ENCODE data around the gene GPRIN3. TPM values are rescaled to one million over a fixed set of nuclear protein-coding genes. Genes with fewer than 3 reads are reported as not detected.

The GPRIN3 gene
- total RNA-seq, 4 donors from 2014 or later, result 2.4 to 4.3 (median 2.7) TPM

DNA sequence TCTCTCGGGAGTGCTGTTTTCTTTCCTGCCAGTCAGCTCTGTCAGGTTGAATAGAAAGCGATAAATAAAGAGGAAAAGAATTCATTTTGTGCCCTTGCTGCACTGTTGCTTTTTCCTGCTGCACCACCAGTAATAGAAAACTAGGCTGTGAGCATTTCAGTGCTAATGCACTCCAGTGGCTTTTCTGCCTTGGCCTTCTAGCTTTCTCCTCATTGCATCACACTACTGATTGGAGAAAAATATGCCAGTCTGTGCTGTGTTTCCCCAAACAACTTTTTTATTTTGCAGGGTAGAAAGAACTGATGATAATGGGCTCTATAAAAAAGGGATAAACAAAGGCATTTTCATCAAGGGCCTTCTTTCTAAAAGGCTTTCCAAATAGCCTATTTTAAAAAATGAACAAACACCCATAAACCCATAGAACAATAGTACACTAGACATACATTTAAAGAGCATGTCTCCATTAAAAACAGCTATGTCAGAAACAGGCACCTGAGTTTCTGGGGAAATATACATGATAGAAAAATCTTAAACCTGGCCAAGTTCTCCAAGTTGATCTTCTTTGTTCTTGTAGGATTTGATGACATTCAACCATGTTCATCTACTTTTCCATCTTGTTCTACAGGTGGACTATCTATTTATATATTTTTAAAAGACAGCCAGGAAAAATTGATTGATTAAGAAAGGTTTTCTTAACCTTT, 86.3 kb downstream of the GPRIN3 start:
- TF ChIP-seq EP300 (IDR thresholded peaks at IDR 0.05) (no peak), POLR2A (IDR thresholded peaks at IDR 0.05) (no peak), POLR2AphosphoS5 (IDR thresholded peaks at IDR 0.05) (no peak)
- TF ChIP-seq, protein P1, sequence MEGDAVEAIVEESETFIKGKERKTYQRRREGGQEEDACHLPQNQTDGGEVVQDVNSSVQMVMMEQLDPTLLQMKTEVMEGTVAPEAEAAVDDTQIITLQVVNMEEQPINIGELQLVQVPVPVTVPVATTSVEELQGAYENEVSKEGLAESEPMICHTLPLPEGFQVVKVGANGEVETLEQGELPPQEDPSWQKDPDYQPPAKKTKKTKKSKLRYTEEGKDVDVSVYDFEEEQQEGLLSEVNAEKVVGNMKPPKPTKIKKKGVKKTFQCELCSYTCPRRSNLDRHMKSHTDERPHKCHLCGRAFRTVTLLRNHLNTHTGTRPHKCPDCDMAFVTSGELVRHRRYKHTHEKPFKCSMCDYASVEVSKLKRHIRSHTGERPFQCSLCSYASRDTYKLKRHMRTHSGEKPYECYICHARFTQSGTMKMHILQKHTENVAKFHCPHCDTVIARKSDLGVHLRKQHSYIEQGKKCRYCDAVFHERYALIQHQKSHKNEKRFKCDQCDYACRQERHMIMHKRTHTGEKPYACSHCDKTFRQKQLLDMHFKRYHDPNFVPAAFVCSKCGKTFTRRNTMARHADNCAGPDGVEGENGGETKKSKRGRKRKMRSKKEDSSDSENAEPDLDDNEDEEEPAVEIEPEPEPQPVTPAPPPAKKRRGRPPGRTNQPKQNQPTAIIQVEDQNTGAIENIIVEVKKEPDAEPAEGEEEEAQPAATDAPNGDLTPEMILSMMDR (IDR thresholded peaks at IDR 0.05), result no peak
- no peaks in the 10 kb centered on the region for H3K36me3 ChIP-seq
- H3K4me3 ChIP-seq, result no peak overlapping the region
- 71 to 85% methylated on average over 2 of the region's 2 CpGs for WGBS, 2 donors (ENCODE audit: low coverage in 1 of 2)
- H3K4me1 ChIP-seq, result no peaks in the 10 kb centered on the region
- no peaks in the 10 kb centered on the region for H3K9me3 ChIP-seq
- no peak for ATAC-seq
- H3K27me3 ChIP-seq, result no peaks in the 10 kb centered on the region
- no peak overlapping the region for H3K27ac ChIP-seq

DNA sequence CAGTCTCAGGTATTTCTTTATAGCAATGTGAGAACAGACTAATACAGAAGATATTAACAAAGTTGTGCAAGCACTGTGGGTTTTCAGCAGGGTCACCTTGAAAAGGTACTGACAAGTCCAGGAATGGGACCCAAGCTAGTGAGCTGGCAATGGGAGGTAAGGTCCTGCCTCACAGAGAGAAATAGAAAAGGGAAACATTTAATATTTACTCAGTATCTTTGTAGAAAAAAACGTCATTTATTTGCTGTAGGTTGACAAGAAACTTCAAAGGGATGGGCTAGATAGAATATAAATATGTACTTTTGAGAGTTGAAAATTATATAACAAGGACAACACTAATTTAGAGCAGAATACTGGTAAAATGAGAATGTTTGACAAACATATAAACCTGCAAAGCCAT, 89.0 kb downstream of the GPRIN3 start:
- ATAC-seq, result no peak
- H3K4me1 ChIP-seq, result no peaks in the 10 kb centered on the region
- 42 to 71% methylated on average over 1 of the region's 1 CpG for WGBS, 2 donors (ENCODE audit: low coverage in 1 of 2)
- H3K36me3 ChIP-seq, result no peaks in the 10 kb centered on the region
- H3K27me3 ChIP-seq, result no peaks in the 10 kb centered on the region
- TF ChIP-seq POLR2AphosphoS5 (IDR thresholded peaks at IDR 0.05) (no peak), POLR2A (IDR thresholded peaks at IDR 0.05) (no peak)
- TF ChIP-seq, protein P1 (IDR thresholded peaks at IDR 0.05), result no peak
- no peak overlapping the region for H3K4me3 ChIP-seq
- H3K27ac ChIP-seq, result no peak overlapping the region
- H3K9me3 ChIP-seq, result no peaks in the 10 kb centered on the region

DNA sequence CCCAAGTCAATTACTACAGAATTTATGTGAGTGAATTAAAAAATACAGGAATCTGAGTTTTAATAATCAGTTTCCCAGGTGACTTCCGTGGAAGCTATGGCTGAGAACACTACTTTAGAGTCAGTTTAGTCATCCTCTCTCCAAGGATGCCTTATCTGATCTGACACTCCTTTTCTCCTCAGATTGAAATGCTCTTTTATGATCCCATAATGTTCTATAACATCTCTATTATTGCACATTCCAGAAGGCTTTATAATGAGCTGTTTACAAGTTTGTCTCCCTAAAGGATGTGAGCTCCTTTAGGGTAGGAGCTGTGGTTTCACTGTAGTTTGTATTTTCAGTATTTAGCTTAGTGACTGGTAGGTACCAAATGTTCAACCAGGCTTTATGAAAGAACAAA, 90.0 kb downstream of the GPRIN3 start:
- 88 to 90% methylated on average over 1 of the region's 1 CpG for WGBS, 2 donors (ENCODE audit: low coverage in 1 of 2)
- no peak for ATAC-seq
- Histone ChIP-seq H3K36me3 (no peaks in the 10 kb centered on the region), H3K27ac (no peak overlapping the region), H3K9me3 (no peaks in the 10 kb centered on the region), H3K4me1 (no peaks in the 10 kb centered on the region), H3K4me3 (no peak overlapping the region), H3K27me3 (no peaks in the 10 kb centered on the region)
- TF ChIP-seq POLR2AphosphoS5 (IDR thresholded peaks at IDR 0.05) (no peak), EP300 (IDR thresholded peaks at IDR 0.05) (no peak), POLR2A (IDR thresholded peaks at IDR 0.05) (no peak)
- TF ChIP-seq, protein P1 (IDR thresholded peaks at IDR 0.05), result no peak

DNA sequence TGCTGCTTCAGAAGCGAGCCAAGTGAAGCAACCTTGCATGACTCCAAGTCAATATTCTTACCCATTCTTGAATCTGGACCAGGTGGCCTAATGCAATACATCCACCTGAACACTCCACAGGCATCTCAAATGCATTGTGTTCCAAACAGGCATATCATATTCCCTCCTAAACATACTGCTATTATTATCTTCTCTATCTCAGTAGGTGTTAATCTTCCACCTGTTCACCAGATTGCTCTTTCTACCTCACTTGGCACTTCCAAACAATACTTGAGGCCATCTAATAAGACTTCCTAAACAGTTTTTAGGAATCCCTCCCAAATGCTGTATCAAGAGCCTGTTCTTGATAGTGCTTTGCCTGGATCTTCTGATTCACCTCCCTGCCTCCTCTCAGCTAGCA, 90.7 kb downstream of the GPRIN3 start:
- WGBS, 2 donors (ENCODE audit: low coverage in 1 of 2), result 89 to 100% methylated on average over 1 of the region's 1 CpG
- Histone ChIP-seq H3K27ac (no peak overlapping the region), H3K4me3 (no peak overlapping the region), H3K4me1 (no peaks in the 10 kb centered on the region), H3K27me3 (no peaks in the 10 kb centered on the region), H3K9me3 (no peaks in the 10 kb centered on the region), H3K36me3 (no peaks in the 10 kb centered on the region)
- no peak for TF ChIP-seq EP300 (IDR thresholded peaks at IDR 0.05)
- no peak for TF ChIP-seq POLR2A (IDR thresholded peaks at IDR 0.05)
- TF ChIP-seq POLR2AphosphoS5 (IDR thresholded peaks at IDR 0.05), result no peak
- TF ChIP-seq, protein P1 (IDR thresholded peaks at IDR 0.05), result no peak
- ATAC-seq, result no peak

DNA sequence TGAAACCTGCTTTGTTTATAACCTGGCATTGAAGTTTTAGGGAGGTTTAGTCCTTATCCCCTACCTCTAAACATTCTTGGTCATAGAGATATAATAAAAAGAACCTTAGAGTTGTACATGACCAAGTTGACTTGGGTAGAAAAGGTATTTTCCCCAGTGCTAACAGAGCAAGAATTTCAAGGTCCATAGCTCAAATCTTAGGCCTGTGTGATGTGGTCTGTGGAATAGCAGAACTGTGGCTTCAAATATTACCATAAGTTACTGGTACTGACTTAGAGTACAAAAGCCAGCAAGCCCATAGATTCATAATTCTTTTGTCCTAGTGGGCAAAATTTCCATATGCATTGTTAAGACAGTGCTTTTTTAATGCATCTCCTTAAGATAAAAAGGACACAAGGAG, 91.2 kb downstream of the GPRIN3 start:
- Histone ChIP-seq H3K27ac (no peak overlapping the region), H3K27me3 (no peaks in the 10 kb centered on the region), H3K4me1 (no peaks in the 10 kb centered on the region), H3K4me3 (no peak overlapping the region), H3K9me3 (no peaks in the 10 kb centered on the region), H3K36me3 (no peaks in the 10 kb centered on the region)
- TF ChIP-seq POLR2A (IDR thresholded peaks at IDR 0.05), result no peak
- no peak for TF ChIP-seq EP300 (IDR thresholded peaks at IDR 0.05)
- TF ChIP-seq, protein P1 (IDR thresholded peaks at IDR 0.05), result no peak
- no peak for TF ChIP-seq POLR2AphosphoS5 (IDR thresholded peaks at IDR 0.05)
- ATAC-seq, result no peak
